H1 (cell line): Measurements from ENCODE around the gene GRIA3. TPM values are rescaled to one million over a fixed set of nuclear protein-coding genes. Genes with fewer than 3 reads are reported as not detected.

Experiments used
- CTCF ChIA-PET: fragments of 300-600 bp; sonication (Branson Sonifier 250); formaldehyde crosslinking; loops from one replicate; lab custom pipeline; 2021; ENCODE audit not compliant: partially characterized antibody; lab: Charles Lee
- POLR2A ChIA-PET: fragments of 300-600 bp; sonication (Branson Sonifier 250); formaldehyde crosslinking; loops from one replicate; lab custom pipeline; 2021; ENCODE audit warnings: inconsistent platforms; ENCODE audit not compliant: partially characterized antibody; lab: Charles Lee
- DNase-seq, 2 experiments: peaks; one replicate each; pipeline versions ENCODE4 v3.0.0 to v3.0.0-alpha.2; 2010 to 2022; ENCODE audit warnings: low spot score in 2 of 2, low read depth in 1 of 2, mixed read lengths in 1 of 2
- FAIRE-seq: peaks from 2 replicates; lab custom pipeline; 2011; peaks lifted over from hg19 to GRCh38; lab: Jason Lieb, UNC
- H2AFZ ChIP-seq: 2 replicates; pipeline ENCODE4 v1.8.1; 2012; ENCODE audit warnings: low read length, inconsistent platforms
- H2AK5ac ChIP-seq: 2 replicates; pipeline ENCODE4 v1.6.1; 2013; ENCODE audit warnings: low read depth, low read length
- H2BK120ac ChIP-seq: replicated peaks from 2 replicates; pipeline ENCODE3; 2013; ENCODE audit warnings: low read depth, low read length, inconsistent platforms
- H2BK12ac ChIP-seq: 2 replicates; pipeline ENCODE4 v1.6.1; 2013; ENCODE audit warnings: low read depth, low read length
- H2BK15ac ChIP-seq: 2 replicates; pipeline ENCODE4 v1.6.1; 2013; ENCODE audit warnings: low read length
- H2BK20ac ChIP-seq: 2 replicates; pipeline ENCODE4 v1.6.1; 2013; ENCODE audit warnings: low read length
- H2BK5ac ChIP-seq: 2 replicates; pipeline ENCODE4 v1.6.1; 2013; ENCODE audit warnings: low read depth, low read length
- H3K14ac ChIP-seq: 2 replicates; pipeline ENCODE4 v1.6.1; 2013; ENCODE audit warnings: inconsistent platforms; ENCODE audit not compliant: insufficient read length
- H3K18ac ChIP-seq: 2 replicates; pipeline ENCODE4 v1.6.1; 2013; ENCODE audit warnings: low read length; ENCODE audit errors: extremely low read depth
- H3K23ac ChIP-seq: 2 replicates; pipeline ENCODE4 v1.6.1; 2013; ENCODE audit warnings: inconsistent platforms; ENCODE audit not compliant: insufficient read length
- H3K23me2 ChIP-seq: 2 replicates; pipeline ENCODE4 v1.6.1; 2013; ENCODE audit warnings: low read depth, low read length
- H3K27ac ChIP-seq: 2 replicates; pipeline ENCODE4 v1.6.1; 2011; ENCODE audit warnings: low read depth, low read length, inconsistent platforms
- H3K27me3 ChIP-seq, 4 experiments: replicated peaks in 1 of 4; 1 replicate in 1 of 4; 2 replicates in 3 of 4; pipeline versions ENCODE4 v1.6.1 to v1.8.1; 2011 to 2013; ENCODE audit warnings: low read length in 3 of 4, mild to moderate bottlenecking in 3 of 4, inconsistent platforms in 2 of 4, mixed read lengths in 2 of 4, moderate library complexity in 1 of 4; ENCODE audit not compliant: control insufficient read depth in 3 of 4, insufficient read depth in 3 of 4; ENCODE audit errors: extremely low read depth in 1 of 4
- H3K36me3 ChIP-seq, 4 experiments: 2 replicates each; pipeline versions ENCODE4 v1.6.1 to v1.8.1; 2011 to 2013; ENCODE audit warnings: mild to moderate bottlenecking in 4 of 4, low read length in 3 of 4, moderate library complexity in 2 of 4, control low read depth in 1 of 4, inconsistent platforms in 1 of 4; ENCODE audit not compliant: insufficient read depth in 4 of 4, control insufficient read depth in 2 of 4
- H3K4ac ChIP-seq: replicated peaks from 2 replicates; pipeline ENCODE3; 2013; ENCODE audit warnings: low read length, low read depth, mixed read lengths, inconsistent platforms; ENCODE audit not compliant: insufficient read length
- H3K4me1 ChIP-seq, 4 experiments: replicated peaks in 1 of 4; 1 replicate in 1 of 4; 2 replicates in 3 of 4; pipeline versions ENCODE4 v1.6.1 to v1.8.1; 2011 to 2013; ENCODE audit warnings: low read length in 3 of 4, inconsistent platforms in 2 of 4, mixed read lengths in 1 of 4; ENCODE audit not compliant: insufficient read depth in 4 of 4, control insufficient read depth in 3 of 4
- H3K4me2 ChIP-seq, 2 experiments: 2 replicates each; pipeline versions ENCODE4 v1.6.1 to v1.8.1; 2011 to 2013; ENCODE audit warnings: low read depth in 2 of 2, low read length in 2 of 2, control low read depth in 1 of 2, inconsistent platforms in 1 of 2, mild to moderate bottlenecking in 1 of 2; ENCODE audit not compliant: insufficient read depth in 1 of 2
- H3K4me3 ChIP-seq, 4 experiments: fragments of 200-600, 300-600 bp in 1 of 4; sonication (generic), shearing (Covaris generic), sonication (Bioruptor Twin) in 1 of 4; 2 replicates each; pipeline versions ENCODE4 v1.5.1 to v1.8.1; 2011 to 2016; ENCODE audit warnings: low read length in 4 of 4, low read depth in 3 of 4, control low read depth in 2 of 4, inconsistent platforms in 2 of 4, mild to moderate bottlenecking in 2 of 4, mixed read lengths in 1 of 4, moderate library complexity in 1 of 4; ENCODE audit not compliant: insufficient read depth in 2 of 4; ENCODE audit errors: extremely low read depth in 1 of 4
- H3K56ac ChIP-seq: replicated peaks from 2 replicates; pipeline ENCODE3; 2013; ENCODE audit warnings: low read depth, mild to moderate bottlenecking, mixed read lengths, low read length, inconsistent platforms; ENCODE audit not compliant: insufficient read length
- H3K79me1 ChIP-seq: 2 replicates; pipeline ENCODE4 v1.6.1; 2013; ENCODE audit warnings: low read depth, low read length, control low read depth
- H3K79me2 ChIP-seq, 2 experiments: 2 replicates each; pipeline versions ENCODE4 v1.6.1 to v1.8.1; 2012 to 2013; ENCODE audit warnings: low read length in 2 of 2, mild to moderate bottlenecking in 2 of 2, inconsistent platforms in 1 of 2; ENCODE audit not compliant: insufficient read depth in 2 of 2, control insufficient read depth in 1 of 2
- H3K9ac ChIP-seq, 4 experiments: replicated peaks in 1 of 4; 1 replicate in 1 of 4; 2 replicates in 3 of 4; pipeline versions ENCODE4 v1.6.1 to v1.8.1; 2011 to 2013; ENCODE audit warnings: low read depth in 3 of 4, low read length in 3 of 4, control low read depth in 2 of 4, mild to moderate bottlenecking in 2 of 4, moderate library complexity in 2 of 4, inconsistent platforms in 1 of 4; ENCODE audit errors: extremely low read depth in 1 of 4
- H3K9me3 ChIP-seq, 2 experiments: 2 replicates each; pipeline versions ENCODE4 v1.6.1 to v1.8.1; 2012 to 2013; ENCODE audit warnings: mild to moderate bottlenecking in 2 of 2, moderate library complexity in 2 of 2, control low read depth in 1 of 2, inconsistent platforms in 1 of 2, low read depth in 1 of 2, low read length in 1 of 2, mixed read lengths in 1 of 2; ENCODE audit not compliant: insufficient read depth in 2 of 2
- H4K20me1 ChIP-seq, 2 experiments: replicated peaks in 1 of 2; 2 replicates each; pipeline versions ENCODE3 to v1.8.1; 2011 to 2013; ENCODE audit warnings: inconsistent platforms in 2 of 2, low read length in 2 of 2, mild to moderate bottlenecking in 1 of 2; ENCODE audit not compliant: insufficient read depth in 2 of 2, control insufficient read depth in 1 of 2
- H4K5ac ChIP-seq: 2 replicates; pipeline ENCODE4 v1.6.1; 2013; ENCODE audit warnings: low read length, low read depth, mixed read lengths, inconsistent platforms; ENCODE audit not compliant: insufficient read length
- H4K8ac ChIP-seq: 2 replicates; pipeline ENCODE4 v1.8.0; 2013; ENCODE audit warnings: mild to moderate bottlenecking, moderate library complexity, low read length, inconsistent platforms; ENCODE audit not compliant: insufficient read depth; ENCODE audit errors: extremely low read depth
- H4K91ac ChIP-seq: replicated peaks from 2 replicates; pipeline ENCODE3; 2013; ENCODE audit warnings: low read length, mixed read lengths, inconsistent platforms; ENCODE audit not compliant: insufficient read length
- BRCA1 ChIP-seq: IDR thresholded peaks from 2 replicates; pipeline ENCODE4 v1.6.1; 2012; ENCODE audit warnings: low read depth, low read length, improper control_type of control experiment
- CBX5 ChIP-seq: fragments of 300-800, 300-1000 bp; sonication (generic); IDR thresholded peaks from 2 replicates; pipeline ENCODE4 v1.7.1; 2016; ENCODE audit warnings: antibody characterized with exemption, low read length, low read depth
- HDAC2 ChIP-seq, 2 experiments: fragments of 300-600 bp in 1 of 2; sonication (generic) in 1 of 2; IDR thresholded peaks; 2 replicates each; pipeline ENCODE4 v1.6.1; 2011 to 2012; ENCODE audit warnings: low read depth in 2 of 2, low read length in 2 of 2, mild to moderate bottlenecking in 2 of 2, moderate library complexity in 2 of 2, borderline replicate concordance in 1 of 2, inconsistent platforms in 1 of 2
- POU5F1 ChIP-seq: IDR thresholded peaks from 2 replicates; pipeline ENCODE4 v1.6.1; 2011; ENCODE audit warnings: low read depth, mild to moderate bottlenecking, low read length, moderate library complexity
- RFX5 ChIP-seq: IDR thresholded peaks from 2 replicates; pipeline ENCODE4 v1.6.1; 2011; ENCODE audit warnings: low read depth, low read length, improper control_type of control experiment, borderline replicate concordance
- SP1 ChIP-seq: IDR thresholded peaks from 2 replicates; pipeline ENCODE4 v1.6.1; 2011; ENCODE audit warnings: low read depth, low read length
- TBP ChIP-seq: IDR thresholded peaks from 2 replicates; pipeline ENCODE4 v1.6.1; 2011; ENCODE audit warnings: low read depth, low read length, improper control_type of control experiment
- polyA plus RNA-seq, 7 experiments: library from polyadenylated mRNA; depleted of rRNA in 3 of 7; stranded (reverse) in 5 of 7; unstranded in 2 of 7; fragments of >200 nt in 5 of 7; fragments of 200-250 nt in 2 of 7; gene quantifications; 1 replicate in 5 of 7; 2 replicates in 1 of 7; 4 replicates in 1 of 7; pipeline versions ENCODE4 v1.2.1 to v1.2.3, GENCODE V29; 2011 to 2013; ENCODE audit warnings: missing spikeins in 2 of 7, mixed read lengths in 2 of 7
- total RNA-seq: library from RNA; stranded (reverse); fragmentation: NEBNext Ultra II Directional; extraction: Animal tissue kit (Norgen Biotek cat#: 25700); gene quantifications from 2 replicates; pipeline ENCODE4 v1.2.1, GENCODE V29; 2021
- TF ChIP-seq, protein P1 (sequence below): IDR thresholded peaks from 2 replicates; pipeline ENCODE4 v1.6.1; 2011; ENCODE audit warnings: low read length, improper control_type of control experiment
- TF ChIP-seq, protein P2 (sequence below): IDR thresholded peaks from 2 replicates; pipeline ENCODE4 v1.6.1; 2012; ENCODE audit warnings: inconsistent platforms

Gene GRIA3
- total and polyA plus RNA-seq, 2 of the 8 experiments (the other 6 are each of a cell fraction or from before 2014, with no cell fraction given) = 2.6 to 3.0 TPM

DNA sequence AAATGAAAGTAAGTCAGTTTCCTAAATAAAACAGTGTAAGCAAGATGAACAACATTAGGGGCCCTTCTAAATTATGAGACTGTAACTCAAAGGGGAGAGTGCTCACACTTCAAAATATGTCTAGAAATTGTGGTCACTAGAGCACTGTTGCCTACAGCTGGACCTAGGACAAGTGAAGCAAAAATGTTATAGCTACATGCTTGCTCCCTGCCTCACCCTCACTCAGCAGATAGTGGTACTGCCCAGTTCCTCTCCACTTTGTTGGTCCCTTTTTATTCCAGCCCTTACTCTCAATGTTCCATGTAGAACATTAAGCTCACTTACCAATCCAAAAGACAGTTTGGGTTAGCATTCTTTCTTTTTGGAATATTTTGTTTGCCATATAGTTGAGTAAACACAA, 147.3 kb downstream of the GRIA3 start:
- Histone ChIP-seq H4K5ac (no peak overlapping the region), H4K8ac (no peak overlapping the region), H2BK20ac (no peak overlapping the region), H2BK120ac (no peak overlapping the region), H3K27me3 (no peaks in the 10 kb centered on the region), H2AK5ac (no peak overlapping the region), H2AFZ (no peak overlapping the region), H3K56ac (no peak overlapping the region), H3K27ac (no peak overlapping the region), H2BK12ac (no peak overlapping the region), H3K79me2 (no peaks in the 10 kb centered on the region), H3K23ac (no peak overlapping the region), H2BK15ac (no peak overlapping the region), H3K36me3 (no peaks in the 10 kb centered on the region), H3K14ac (no peak overlapping the region), H3K9me3 (no peaks in the 10 kb centered on the region), H4K20me1 (no peaks in the 10 kb centered on the region), H3K4me1 (no peaks in the 10 kb centered on the region), H2BK5ac (no peak overlapping the region), H3K79me1 (no peaks in the 10 kb centered on the region), H3K18ac (no peak overlapping the region), H4K91ac (no peak overlapping the region), H3K4me3 (no peak overlapping the region), H3K4me2 (no peak overlapping the region), H3K9ac (no peak overlapping the region), H3K23me2 (no peaks in the 10 kb centered on the region), H3K4ac (no peak overlapping the region)
- no peak for FAIRE-seq
- ChIA-PET POLR2A (no interaction called here), CTCF (interaction anchor here (1.0 to 1.2 kb wide), 2 partner anchors 16 to 27 kb away, joined by 3 read pairs; no protein-coding TSS in a partner anchor)
- no peak for TF ChIP-seq CBX5
- no peak for TF ChIP-seq TBP
- TF ChIP-seq POU5F1 = no peak
- TF ChIP-seq SP1 = no peak
- no peak for TF ChIP-seq HDAC2 (IDR thresholded peaks at IDR 0.05; ENCODE audit: borderline replicate concordance in 1 of 2, low read depth in 2 of 2, low read length in 2 of 2)
- no peak for TF ChIP-seq BRCA1
- no peak for TF ChIP-seq RFX5
- TF ChIP-seq, protein P1, sequence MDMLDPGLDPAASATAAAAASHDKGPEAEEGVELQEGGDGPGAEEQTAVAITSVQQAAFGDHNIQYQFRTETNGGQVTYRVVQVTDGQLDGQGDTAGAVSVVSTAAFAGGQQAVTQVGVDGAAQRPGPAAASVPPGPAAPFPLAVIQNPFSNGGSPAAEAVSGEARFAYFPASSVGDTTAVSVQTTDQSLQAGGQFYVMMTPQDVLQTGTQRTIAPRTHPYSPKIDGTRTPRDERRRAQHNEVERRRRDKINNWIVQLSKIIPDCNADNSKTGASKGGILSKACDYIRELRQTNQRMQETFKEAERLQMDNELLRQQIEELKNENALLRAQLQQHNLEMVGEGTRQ = no peak
- TF ChIP-seq, protein P2, sequence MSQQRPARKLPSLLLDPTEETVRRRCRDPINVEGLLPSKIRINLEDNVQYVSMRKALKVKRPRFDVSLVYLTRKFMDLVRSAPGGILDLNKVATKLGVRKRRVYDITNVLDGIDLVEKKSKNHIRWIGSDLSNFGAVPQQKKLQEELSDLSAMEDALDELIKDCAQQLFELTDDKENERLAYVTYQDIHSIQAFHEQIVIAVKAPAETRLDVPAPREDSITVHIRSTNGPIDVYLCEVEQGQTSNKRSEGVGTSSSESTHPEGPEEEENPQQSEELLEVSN = no peak
- DNase-seq = no peak
